Right hindlimb (tissue), 1 donor: ENCODE measurements around the gene CNTN4.

ENCODE experiments used
- DNase-seq: peaks from one replicate; pipeline ENCODE4 v3.0.0-alpha.2; 2018

Gene CNTN4

GRCh38 chr3:2153547-2153946 is 54.9 kb downstream of the CNTN4 start:
- DNase-seq, result no peak

- no peak for DNase-seq
These were observed 56.0 kb downstream of the CNTN4 start for GRCh38 chr3:2154621-2155020.

GRCh38 chr3:2156244-2156847 is 57.7 kb downstream of the CNTN4 start:
- DNase-seq, result no peak

GRCh38 chr3:2158828-2159227 is 60.2 kb downstream of the CNTN4 start:
- no peak for DNase-seq

- no peak for DNase-seq
These were observed 67.9 kb downstream of the CNTN4 start for GRCh38 chr3:2166552-2166951.

- DNase-seq, result no peak
These were observed 74.0 kb downstream of the CNTN4 start for GRCh38 chr3:2172561-2173171.

- DNase-seq, result no peak
These were observed 82.0 kb downstream of the CNTN4 start for GRCh38 chr3:2180634-2181033.

- DNase-seq, result no peak
These were observed 100.2 kb downstream of the CNTN4 start for GRCh38 chr3:2198776-2199279.

- DNase-seq, result no peak
These were observed 105.4 kb downstream of the CNTN4 start for GRCh38 chr3:2204054-2204453.

- no peak for DNase-seq
These were observed 107.0 kb downstream of the CNTN4 start for GRCh38 chr3:2205692-2206091.

- no peak for DNase-seq
These were observed 107.9 kb downstream of the CNTN4 start for GRCh38 chr3:2206536-2206935.

- DNase-seq, result no peak
These were observed 112.9 kb downstream of the CNTN4 start for GRCh38 chr3:2211568-2211967.

- DNase-seq, result no peak
These were observed 113.5 kb downstream of the CNTN4 start for GRCh38 chr3:2212206-2212605.

- no peak for DNase-seq
These were observed 119.7 kb downstream of the CNTN4 start for GRCh38 chr3:2218375-2218774.

GRCh38 chr3:2218816-2219215 is 120.2 kb downstream of the CNTN4 start:
- no peak for DNase-seq

GRCh38 chr3:2236203-2236602 is 137.5 kb downstream of the CNTN4 start:
- no peak for DNase-seq

GRCh38 chr3:2244137-2244536 is 145.5 kb downstream of the CNTN4 start:
- DNase-seq, result no peak

GRCh38 chr3:2246873-2247648 is 148.4 kb downstream of the CNTN4 start:
- no peak for DNase-seq

- no peak for DNase-seq
These were observed 149.2 kb downstream of the CNTN4 start for GRCh38 chr3:2247831-2248230.

GRCh38 chr3:2250783-2251182 is 152.1 kb downstream of the CNTN4 start:
- DNase-seq, result no peak

GRCh38 chr3:2261747-2262146 is 163.1 kb downstream of the CNTN4 start:
- DNase-seq, result no peak

GRCh38 chr3:2262204-2262603 is 163.5 kb downstream of the CNTN4 start:
- no peak for DNase-seq

GRCh38 chr3:2266606-2267005 is 167.9 kb downstream of the CNTN4 start:
- DNase-seq, result no peak

GRCh38 chr3:2268779-2269178 is 170.1 kb downstream of the CNTN4 start:
- no peak for DNase-seq
